PFSK-1 (cell line): Measurements from ENCODE around the gene C1QL4.

Source experiments
- FOXP2 ChIP-seq: optimal IDR thresholded peaks from 2 replicates; pipeline ENCODE3; 2011; ENCODE audit warnings: borderline replicate concordance, control low read depth, inconsistent platforms; ENCODE audit not compliant: insufficient read depth; ENCODE audit errors: extremely low read length, extremely low read depth
- POLR2AphosphoS5 ChIP-seq: IDR thresholded peaks from 2 replicates; pipeline ENCODE4 v1.6.1; 2012; ENCODE audit warnings: low read depth, mild to moderate bottlenecking, control low read depth, low read length, moderate library complexity
- SIN3A ChIP-seq: IDR thresholded peaks from 2 replicates; pipeline ENCODE4 v1.6.1; 2012; ENCODE audit warnings: mild to moderate bottlenecking, low read length, moderate library complexity, borderline replicate concordance; ENCODE audit not compliant: insufficient read depth
- TAF1 ChIP-seq: IDR thresholded peaks from 2 replicates; pipeline ENCODE4 v1.6.1; 2012; ENCODE audit warnings: low read length, control low read depth, borderline replicate concordance; ENCODE audit not compliant: insufficient read depth
- TF ChIP-seq, protein P1 (sequence below), 2 experiments: IDR thresholded peaks; 2 replicates each; pipeline versions ENCODE4 v1.6.1 to v1.8.0; 2011 to 2012; ENCODE audit warnings: low read depth in 2 of 2, low read length in 2 of 2, control low read depth in 1 of 2, inconsistent platforms in 1 of 2, mild to moderate bottlenecking in 1 of 2, moderate library complexity in 1 of 2; ENCODE audit not compliant: insufficient read depth in 1 of 2

The C1QL4 gene

DNA sequence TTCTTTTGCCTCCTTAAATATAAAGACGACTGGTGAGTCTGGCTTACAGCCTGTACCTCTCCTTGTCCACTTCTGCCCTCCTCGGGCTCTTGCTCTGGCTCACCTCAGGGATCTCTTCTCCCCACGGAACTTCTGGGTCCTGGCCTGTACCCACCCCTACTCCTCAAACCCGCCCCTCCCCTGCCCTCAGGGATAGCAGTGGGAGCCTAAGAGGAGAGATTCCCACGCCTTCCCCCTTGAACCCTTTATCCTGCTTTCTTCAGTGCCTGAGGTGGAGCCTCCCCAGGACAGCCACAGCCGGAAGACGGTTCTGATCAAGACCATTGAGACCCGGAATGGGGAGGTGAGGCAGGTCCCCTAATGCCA, 39.3 kb downstream of the C1QL4 start:
- no peak for TF ChIP-seq FOXP2
- TF ChIP-seq, protein P1, sequence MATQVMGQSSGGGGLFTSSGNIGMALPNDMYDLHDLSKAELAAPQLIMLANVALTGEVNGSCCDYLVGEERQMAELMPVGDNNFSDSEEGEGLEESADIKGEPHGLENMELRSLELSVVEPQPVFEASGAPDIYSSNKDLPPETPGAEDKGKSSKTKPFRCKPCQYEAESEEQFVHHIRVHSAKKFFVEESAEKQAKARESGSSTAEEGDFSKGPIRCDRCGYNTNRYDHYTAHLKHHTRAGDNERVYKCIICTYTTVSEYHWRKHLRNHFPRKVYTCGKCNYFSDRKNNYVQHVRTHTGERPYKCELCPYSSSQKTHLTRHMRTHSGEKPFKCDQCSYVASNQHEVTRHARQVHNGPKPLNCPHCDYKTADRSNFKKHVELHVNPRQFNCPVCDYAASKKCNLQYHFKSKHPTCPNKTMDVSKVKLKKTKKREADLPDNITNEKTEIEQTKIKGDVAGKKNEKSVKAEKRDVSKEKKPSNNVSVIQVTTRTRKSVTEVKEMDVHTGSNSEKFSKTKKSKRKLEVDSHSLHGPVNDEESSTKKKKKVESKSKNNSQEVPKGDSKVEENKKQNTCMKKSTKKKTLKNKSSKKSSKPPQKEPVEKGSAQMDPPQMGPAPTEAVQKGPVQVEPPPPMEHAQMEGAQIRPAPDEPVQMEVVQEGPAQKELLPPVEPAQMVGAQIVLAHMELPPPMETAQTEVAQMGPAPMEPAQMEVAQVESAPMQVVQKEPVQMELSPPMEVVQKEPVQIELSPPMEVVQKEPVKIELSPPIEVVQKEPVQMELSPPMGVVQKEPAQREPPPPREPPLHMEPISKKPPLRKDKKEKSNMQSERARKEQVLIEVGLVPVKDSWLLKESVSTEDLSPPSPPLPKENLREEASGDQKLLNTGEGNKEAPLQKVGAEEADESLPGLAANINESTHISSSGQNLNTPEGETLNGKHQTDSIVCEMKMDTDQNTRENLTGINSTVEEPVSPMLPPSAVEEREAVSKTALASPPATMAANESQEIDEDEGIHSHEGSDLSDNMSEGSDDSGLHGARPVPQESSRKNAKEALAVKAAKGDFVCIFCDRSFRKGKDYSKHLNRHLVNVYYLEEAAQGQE (IDR thresholded peaks at IDR 0.05; ENCODE audit: insufficient read depth in 1 of 2, low read depth in 2 of 2, low read length in 2 of 2): no peak
- TF ChIP-seq POLR2AphosphoS5: no peak
- no peak for TF ChIP-seq TAF1
- TF ChIP-seq SIN3A: no peak

DNA sequence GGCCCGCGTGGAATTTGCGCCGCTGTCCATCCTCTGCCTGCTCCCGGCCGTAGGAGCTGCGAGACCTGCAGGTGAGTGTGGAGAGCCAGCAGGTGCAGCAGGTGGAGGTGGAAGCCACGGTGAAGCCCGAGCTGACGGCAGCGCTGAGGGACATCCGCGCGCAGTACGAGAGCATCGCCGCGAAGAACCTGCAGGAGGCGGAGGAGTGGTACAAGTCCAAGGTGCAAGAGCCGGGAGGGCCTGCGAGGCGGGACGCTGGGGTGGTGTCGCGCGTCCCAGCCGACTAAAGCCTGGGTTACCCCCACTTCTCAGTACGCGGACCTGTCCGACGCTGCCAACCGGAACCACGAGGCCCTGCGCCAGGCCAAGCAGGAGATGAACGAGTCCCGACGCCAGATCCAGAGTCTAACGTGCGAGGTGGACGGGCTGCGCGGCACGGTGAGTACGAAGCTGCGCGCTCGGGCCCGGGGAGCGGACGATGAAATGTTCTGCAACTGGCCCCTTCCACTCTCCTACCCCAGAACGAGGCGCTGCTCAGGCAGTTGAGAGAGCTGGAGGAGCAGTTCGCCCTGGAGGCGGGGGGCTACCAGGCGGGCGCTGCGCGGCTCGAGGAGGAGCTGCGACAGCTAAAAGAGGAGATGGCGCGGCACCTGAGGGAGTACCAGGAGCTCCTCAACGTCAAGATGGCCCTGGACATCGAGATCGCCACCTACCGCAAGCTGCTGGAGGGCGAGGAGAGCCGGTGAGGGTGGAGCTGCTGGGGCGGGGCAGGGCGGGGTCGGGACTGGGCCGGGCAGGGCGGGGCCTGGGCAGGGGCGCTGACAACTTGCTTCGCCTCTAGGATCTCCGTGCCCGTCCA, 39.9 kb downstream of the C1QL4 start:
- no peak for TF ChIP-seq POLR2AphosphoS5
- TF ChIP-seq SIN3A: no peak
- TF ChIP-seq FOXP2: no peak
- TF ChIP-seq TAF1: no peak
- TF ChIP-seq, protein P1 (IDR thresholded peaks at IDR 0.05; ENCODE audit: insufficient read depth in 1 of 2, low read depth in 2 of 2, low read length in 2 of 2): no peak

DNA sequence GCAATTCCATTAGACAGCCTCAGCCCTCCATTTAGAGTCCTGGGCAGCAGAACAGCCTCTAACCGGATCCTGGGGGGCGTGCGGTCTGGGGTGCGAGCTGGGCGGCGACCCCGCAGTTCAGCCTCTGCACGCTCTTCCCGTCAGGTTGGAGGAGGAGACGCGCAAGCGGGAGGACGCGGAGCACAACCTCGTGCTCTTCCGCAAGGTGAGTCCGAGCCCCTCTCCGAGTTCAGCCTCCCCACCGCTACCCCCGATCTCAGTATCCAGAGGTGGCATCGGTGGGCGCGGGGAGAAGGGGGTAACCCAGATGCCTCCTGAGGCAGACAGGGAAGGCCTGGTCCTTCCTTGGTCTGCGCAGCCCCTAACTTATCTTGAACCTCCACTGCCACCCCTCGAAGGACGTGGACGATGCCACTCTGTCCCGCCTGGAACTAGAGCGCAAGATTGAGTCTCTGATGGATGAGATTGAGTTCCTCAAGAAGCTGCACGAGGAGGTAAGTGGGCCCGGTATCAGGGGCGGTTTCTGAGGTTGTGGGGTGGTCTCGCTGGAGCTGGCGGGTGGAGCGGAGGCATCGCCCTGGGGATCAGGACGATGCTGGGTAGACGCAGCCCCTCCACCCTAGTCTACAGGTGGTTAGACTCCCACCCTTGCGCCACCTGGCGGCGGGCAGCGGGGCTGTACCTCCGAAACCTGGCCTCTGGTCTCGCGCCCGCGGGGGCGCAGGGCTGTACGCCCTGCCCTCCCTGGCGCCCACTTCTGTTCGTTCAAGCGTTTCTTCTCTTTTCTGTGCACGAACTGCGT, 40.8 kb downstream of the C1QL4 start:
- TF ChIP-seq, protein P1 (IDR thresholded peaks at IDR 0.05; ENCODE audit: insufficient read depth in 1 of 2, low read depth in 2 of 2, low read length in 2 of 2): no peak
- TF ChIP-seq FOXP2 (peak; percentile 19), POLR2AphosphoS5 (no peak)

DNA sequence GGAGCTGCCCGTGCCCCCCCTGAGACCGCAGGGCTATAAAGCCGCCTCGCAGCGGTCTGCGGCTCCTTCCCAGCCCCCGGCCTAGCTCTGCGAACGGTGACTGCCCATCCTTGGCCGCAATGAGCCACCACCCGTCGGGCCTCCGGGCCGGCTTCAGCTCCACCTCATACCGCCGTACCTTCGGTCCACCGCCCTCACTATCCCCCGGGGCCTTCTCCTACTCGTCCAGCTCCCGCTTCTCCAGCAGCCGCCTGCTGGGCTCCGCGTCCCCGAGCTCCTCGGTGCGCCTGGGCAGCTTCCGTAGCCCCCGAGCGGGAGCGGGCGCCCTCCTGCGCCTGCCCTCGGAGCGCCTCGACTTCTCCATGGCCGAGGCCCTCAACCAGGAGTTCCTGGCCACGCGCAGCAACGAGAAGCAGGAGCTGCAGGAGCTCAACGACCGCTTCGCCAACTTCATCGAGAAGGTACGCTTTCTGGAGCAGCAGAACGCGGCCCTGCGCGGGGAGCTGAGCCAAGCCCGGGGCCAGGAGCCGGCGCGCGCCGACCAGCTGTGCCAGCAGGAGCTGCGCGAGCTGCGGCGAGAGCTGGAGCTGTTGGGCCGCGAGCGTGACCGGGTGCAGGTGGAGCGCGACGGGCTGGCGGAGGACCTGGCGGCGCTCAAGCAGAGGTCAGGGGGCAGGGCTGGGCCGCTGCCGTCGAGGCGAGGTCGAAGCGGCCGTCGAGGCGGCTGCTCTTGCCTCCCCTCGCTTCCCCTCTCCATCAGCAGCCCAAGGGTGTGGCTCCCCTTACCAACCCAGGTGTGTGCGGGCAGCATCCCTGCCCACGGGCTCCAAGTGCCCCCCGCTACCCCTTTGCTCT, 41.7 kb downstream of the C1QL4 start, which contains the start of gene PRPH:
Gene PRPH, plus strand, starts transcription at position 66 of the 855 bp plus-strand sequence. Its CDS starts 54 bp downstream, at position 120.
- TF ChIP-seq TAF1 (no peak), POLR2AphosphoS5 (no peak), FOXP2 (no peak), SIN3A (no peak)
- TF ChIP-seq, protein P1 (IDR thresholded peaks at IDR 0.05; ENCODE audit: insufficient read depth in 1 of 2, low read depth in 2 of 2, low read length in 2 of 2): no peak
